Measurements from ENCODE around the gene TNFAIP8L1. TPM values are rescaled to one million over a fixed set of nuclear protein-coding genes. Genes with fewer than 3 reads are reported as not detected.

Gene TNFAIP8L1
- total and polyA plus RNA-seq, 10 donors, result 12.5 to 39.8 (median 27.1) TPM

- intact Hi-C loops (cut with DNase I; ENCODE audit: low total_unique reads), result no loop called here
- peaks cover 5 to 100% (median 92%) of the 10 kb centered on the region in 6 donors for H3K36me3 ChIP-seq
- DNase-seq, result no peak
- H3K27ac ChIP-seq, result no peak overlapping the region
- peak in 1 of 3 donors; percentile 11 for TF ChIP-seq POLR2AphosphoS5 (IDR thresholded peaks at IDR 0.05)
- TF ChIP-seq POLR2A (IDR thresholded peaks at IDR 0.05), result no peak
- no peak for TF ChIP-seq CTCF (IDR thresholded peaks at IDR 0.05 in 8 of 11, conservative IDR thresholded peaks at IDR 0.05 in 3 of 11)
- WGBS, 5 donors, result 92 to 100% (median 96%) methylated on average over 3 to 26 of the region's 26 CpGs
- H3K27me3 ChIP-seq (replicated peaks in 1 of 7), result no peaks in the 10 kb centered on the region
- no peaks in the 10 kb centered on the region for H3K9me3 ChIP-seq
- H3K4me3 ChIP-seq, result no peak overlapping the region
- H3K4me1 ChIP-seq, result peaks cover 0 to 9% (median 0%) of the 10 kb centered on the region in 6 donors
These were observed 49.3 kb downstream of the TNFAIP8L1 start for GRCh38 chr19:4688587-4688986.

GRCh38 chr19:4689403-4689802 is 50.1 kb downstream of the TNFAIP8L1 start:
- peaks cover 0 to 11% (median 0%) of the 10 kb centered on the region in 6 donors for H3K4me1 ChIP-seq
- peaks cover 5 to 100% (median 92%) of the 10 kb centered on the region in 6 donors for H3K36me3 ChIP-seq
- no peak overlapping the region for H3K4me3 ChIP-seq
- intact Hi-C loops (cut with DNase I; ENCODE audit: low total_unique reads), result no loop called here
- 92 to 97% (median 97%) methylated on average over 13 to 19 of the region's 19 CpGs for WGBS, 5 donors
- H3K9me3 ChIP-seq, result no peaks in the 10 kb centered on the region
- DNase-seq, result no peak
- no peaks in the 10 kb centered on the region for H3K27me3 ChIP-seq (replicated peaks in 1 of 7)
- H3K27ac ChIP-seq, result no peak overlapping the region
- TF ChIP-seq CTCF (IDR thresholded peaks at IDR 0.05 in 8 of 11, conservative IDR thresholded peaks at IDR 0.05 in 3 of 11) (no peak), POLR2AphosphoS5 (IDR thresholded peaks at IDR 0.05) (peak in 1 of 3 donors; percentile 42)

GRCh38 chr19:4690361-4690760 is 51.0 kb downstream of the TNFAIP8L1 start:
- H3K4me3 ChIP-seq, result no peak overlapping the region
- intact Hi-C loops (cut with DNase I; ENCODE audit: low total_unique reads), result no loop called here
- DNase-seq, result no peak
- 84 to 88% (median 86%) methylated on average over 13 of the region's 13 CpGs for WGBS, 5 donors
- H3K4me1 ChIP-seq, result peaks cover 0 to 11% (median 2%) of the 10 kb centered on the region in 6 donors
- TF ChIP-seq POLR2A (IDR thresholded peaks at IDR 0.05), result no peak
- no peak for TF ChIP-seq POLR2AphosphoS5 (IDR thresholded peaks at IDR 0.05)
- no peak for TF ChIP-seq CTCF (IDR thresholded peaks at IDR 0.05 in 8 of 11, conservative IDR thresholded peaks at IDR 0.05 in 3 of 11)
- H3K9me3 ChIP-seq, result no peaks in the 10 kb centered on the region
- H3K27ac ChIP-seq, result peak overlapping the region in 1 of 8 donors; percentile 33
- no peaks in the 10 kb centered on the region for H3K27me3 ChIP-seq (replicated peaks in 1 of 7)
- H3K36me3 ChIP-seq, result peaks cover 5 to 100% (median 92%) of the 10 kb centered on the region in 6 donors

- H3K4me1 ChIP-seq, result peaks cover 0 to 11% (median 2%) of the 10 kb centered on the region in 6 donors
- no peak overlapping the region for H3K4me3 ChIP-seq
- H3K27ac ChIP-seq, result peak overlapping the region in 2 of 8 donors; percentile 39 to 57
- peaks cover 5 to 100% (median 93%) of the 10 kb centered on the region in 6 donors for H3K36me3 ChIP-seq
- intact Hi-C loops (cut with DNase I; ENCODE audit: low total_unique reads), result no loop called here
- no peaks in the 10 kb centered on the region for H3K9me3 ChIP-seq
- 76 to 86% (median 77%) methylated on average over 9 of the region's 9 CpGs for WGBS, 5 donors
- TF ChIP-seq POLR2AphosphoS5 (IDR thresholded peaks at IDR 0.05), result no peak
- no peak for TF ChIP-seq POLR2A (IDR thresholded peaks at IDR 0.05)
- no peak for TF ChIP-seq CTCF (IDR thresholded peaks at IDR 0.05 in 8 of 11, conservative IDR thresholded peaks at IDR 0.05 in 3 of 11)
- no peaks in the 10 kb centered on the region for H3K27me3 ChIP-seq (replicated peaks in 1 of 7)
- DNase-seq, result no peak
These were observed 52.1 kb downstream of the TNFAIP8L1 start for GRCh38 chr19:4691373-4691772.

Measured in spleen (tissue), 11 donors.